Upper lobe of left lung (tissue), 4 donors: ENCODE results near the gene RPL22.

Experiments used
- EP300 ChIP-seq, 4 donors: sonication (generic); formaldehyde crosslinking; IDR thresholded peaks; one replicate each; pipeline ENCODE4 v1.5.1; 2017; ENCODE audit warnings: antibody characterized with exemption in 4 of 4, control low read depth in 2 of 4
- TF ChIP-seq, protein P1 (sequence below), 6 experiments: fragments of 450-650 bp in 4 of 6; fragments of 200-600 bp in 2 of 6; sonication (generic) in 2 of 6; IDR thresholded peaks; one replicate each; pipeline ENCODE4 v1.5.1; 2016 to 2019; ENCODE audit warnings: antibody characterized with exemption in 6 of 6

- TF ChIP-seq, protein P1, sequence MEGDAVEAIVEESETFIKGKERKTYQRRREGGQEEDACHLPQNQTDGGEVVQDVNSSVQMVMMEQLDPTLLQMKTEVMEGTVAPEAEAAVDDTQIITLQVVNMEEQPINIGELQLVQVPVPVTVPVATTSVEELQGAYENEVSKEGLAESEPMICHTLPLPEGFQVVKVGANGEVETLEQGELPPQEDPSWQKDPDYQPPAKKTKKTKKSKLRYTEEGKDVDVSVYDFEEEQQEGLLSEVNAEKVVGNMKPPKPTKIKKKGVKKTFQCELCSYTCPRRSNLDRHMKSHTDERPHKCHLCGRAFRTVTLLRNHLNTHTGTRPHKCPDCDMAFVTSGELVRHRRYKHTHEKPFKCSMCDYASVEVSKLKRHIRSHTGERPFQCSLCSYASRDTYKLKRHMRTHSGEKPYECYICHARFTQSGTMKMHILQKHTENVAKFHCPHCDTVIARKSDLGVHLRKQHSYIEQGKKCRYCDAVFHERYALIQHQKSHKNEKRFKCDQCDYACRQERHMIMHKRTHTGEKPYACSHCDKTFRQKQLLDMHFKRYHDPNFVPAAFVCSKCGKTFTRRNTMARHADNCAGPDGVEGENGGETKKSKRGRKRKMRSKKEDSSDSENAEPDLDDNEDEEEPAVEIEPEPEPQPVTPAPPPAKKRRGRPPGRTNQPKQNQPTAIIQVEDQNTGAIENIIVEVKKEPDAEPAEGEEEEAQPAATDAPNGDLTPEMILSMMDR (IDR thresholded peaks at IDR 0.05), result no peak
- TF ChIP-seq EP300 (IDR thresholded peaks at IDR 0.05), result no peak
Measured at GRCh38 chr1:6234502-6235295, 35.3 kb upstream of the RPL22 start.
